G401 (cell line): ENCODE measurements around the gene SORBS1. TPM values are rescaled to one million over a fixed set of nuclear protein-coding genes. Genes with fewer than 3 reads are reported as not detected.
A peak's percentile ranks its signal among the peaks of the same experiment; 100 is the strongest.

Experiments
- DNase-seq: peaks from one replicate; pipeline ENCODE4 v3.0.0-alpha.2; 2015; ENCODE audit warnings: low spot score
- in situ Hi-C: cut with HindIII; loops from 2 replicates; pipeline ENCODE4 v1.10.0; 2016; ENCODE audit warnings: low sequenced_read_pairs, mixed read lengths
- total RNA-seq: library from RNA; depleted of rRNA; stranded (reverse); fragments of >200 nt; shearing (Covaris generic); gene quantifications from 2 replicates; pipeline ENCODE4 v1.2.3, GENCODE V29; 2014

SORBS1 gene
- total RNA-seq, 1 experiment from 2014 or later = not detected

- DNase-seq = peak; percentile 78
- in situ Hi-C loops = no loop called here
Measured at GRCh38 chr10:95408983-95409873, 151.9 kb downstream of the SORBS1 start.

GRCh38 chr10:95408148-95408960 is 152.8 kb downstream of the SORBS1 start:
- in situ Hi-C loops = no loop called here
- DNase-seq = no peak

- in situ Hi-C loops = no loop called here
Measured at GRCh38 chr10:95407546-95407945, 153.6 kb downstream of the SORBS1 start.

DNA sequence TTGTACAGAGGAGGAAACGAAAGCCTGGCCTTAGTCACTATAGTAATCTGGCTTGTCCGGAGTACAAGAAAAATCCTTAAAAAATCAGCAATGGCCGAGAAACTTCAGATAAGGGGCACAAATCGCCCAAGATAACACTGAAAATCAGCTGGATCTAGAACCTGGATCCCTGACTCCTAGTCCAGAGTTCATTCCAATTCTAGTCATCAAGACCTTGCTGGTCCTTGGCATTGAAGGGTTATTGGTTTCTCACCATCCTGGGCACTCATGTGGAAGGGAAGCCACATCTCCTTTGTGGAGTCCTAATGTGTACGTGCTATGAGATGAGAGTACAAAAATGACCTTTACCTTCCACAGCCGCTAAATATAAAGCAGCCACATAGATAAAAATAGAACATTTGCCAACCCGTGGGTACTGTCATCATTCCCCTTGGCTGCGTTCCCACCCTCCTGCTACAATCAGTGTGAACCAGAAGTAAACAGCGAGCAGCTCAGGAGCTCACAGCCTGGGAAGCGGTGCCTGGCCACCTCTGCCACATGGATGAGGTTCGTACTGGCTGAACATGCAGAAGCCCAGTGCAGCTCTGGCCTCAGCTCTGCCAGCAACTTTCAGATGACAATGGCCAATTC is 154.4 kb downstream of the SORBS1 start:
- in situ Hi-C loops = no loop called here
- peak; percentile 92 for DNase-seq

More at GRCh38 chr10:95407546-95407945, 153.6 kb downstream of the SORBS1 start:
- DNase-seq = no peak

GRCh38 chr10:95405655-95406054 is 155.5 kb downstream of the SORBS1 start:
- in situ Hi-C loops = no loop called here
- DNase-seq = no peak

GRCh38 chr10:95404864-95405263 is 156.3 kb downstream of the SORBS1 start:
- no peak for DNase-seq
- in situ Hi-C loops = no loop called here

DNA sequence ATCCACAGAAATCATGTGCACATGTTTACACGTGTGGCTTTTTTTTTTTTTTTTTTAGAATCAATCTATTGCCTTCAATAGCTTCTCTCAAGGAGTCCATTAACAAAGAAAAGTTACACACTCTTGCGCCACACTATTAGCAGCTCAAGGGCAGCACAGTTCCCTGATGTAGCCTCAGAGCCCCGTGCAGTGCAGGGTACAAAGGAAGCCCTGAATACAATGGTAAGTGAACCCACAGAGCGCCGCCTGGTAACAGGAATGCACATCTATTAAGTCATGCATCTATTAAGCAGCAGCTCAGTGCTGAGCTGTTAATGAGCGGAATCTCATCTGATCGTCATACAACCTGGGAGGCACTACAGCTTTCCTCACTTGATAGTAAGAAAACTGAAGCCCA is 156.7 kb downstream of the SORBS1 start:
- in situ Hi-C loops = no loop called here
- no peak for DNase-seq

DNA sequence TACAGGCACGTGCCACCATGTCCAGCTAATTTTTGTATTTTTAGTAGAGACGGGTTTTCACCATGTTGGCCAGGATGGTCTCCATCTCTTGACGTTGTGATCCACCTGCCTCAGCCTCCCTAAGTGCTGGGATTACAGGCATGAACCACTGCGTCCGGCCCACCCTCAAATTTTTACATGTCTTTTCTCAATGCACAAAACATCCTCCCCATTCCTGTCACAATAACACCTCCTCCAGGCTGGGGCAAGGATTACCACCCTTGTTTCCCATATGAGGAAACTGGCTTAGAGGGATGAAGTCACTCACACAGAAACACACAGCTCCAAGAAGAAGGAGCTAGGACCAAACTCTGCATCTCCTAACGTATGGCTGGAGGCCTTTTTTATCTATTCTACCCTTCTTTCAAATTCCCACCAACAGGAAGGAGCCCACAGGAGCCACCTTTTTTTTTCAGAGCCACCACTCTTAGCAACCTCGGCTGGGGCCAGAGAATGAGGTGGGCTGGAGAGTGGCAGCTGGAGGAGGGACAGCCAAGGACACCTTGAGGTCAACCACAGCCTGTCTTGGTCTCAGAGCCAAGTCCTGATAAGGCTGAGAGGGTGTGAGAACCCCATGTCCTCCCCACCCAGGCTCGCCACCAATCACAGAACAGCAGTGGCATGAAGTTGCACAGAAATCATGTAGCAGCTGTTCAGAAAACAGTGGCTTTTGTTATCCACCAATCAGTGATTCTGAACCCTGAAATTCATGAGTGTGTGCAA is 157.3 kb downstream of the SORBS1 start:
- in situ Hi-C loops = no loop called here
- DNase-seq = no peak

DNA sequence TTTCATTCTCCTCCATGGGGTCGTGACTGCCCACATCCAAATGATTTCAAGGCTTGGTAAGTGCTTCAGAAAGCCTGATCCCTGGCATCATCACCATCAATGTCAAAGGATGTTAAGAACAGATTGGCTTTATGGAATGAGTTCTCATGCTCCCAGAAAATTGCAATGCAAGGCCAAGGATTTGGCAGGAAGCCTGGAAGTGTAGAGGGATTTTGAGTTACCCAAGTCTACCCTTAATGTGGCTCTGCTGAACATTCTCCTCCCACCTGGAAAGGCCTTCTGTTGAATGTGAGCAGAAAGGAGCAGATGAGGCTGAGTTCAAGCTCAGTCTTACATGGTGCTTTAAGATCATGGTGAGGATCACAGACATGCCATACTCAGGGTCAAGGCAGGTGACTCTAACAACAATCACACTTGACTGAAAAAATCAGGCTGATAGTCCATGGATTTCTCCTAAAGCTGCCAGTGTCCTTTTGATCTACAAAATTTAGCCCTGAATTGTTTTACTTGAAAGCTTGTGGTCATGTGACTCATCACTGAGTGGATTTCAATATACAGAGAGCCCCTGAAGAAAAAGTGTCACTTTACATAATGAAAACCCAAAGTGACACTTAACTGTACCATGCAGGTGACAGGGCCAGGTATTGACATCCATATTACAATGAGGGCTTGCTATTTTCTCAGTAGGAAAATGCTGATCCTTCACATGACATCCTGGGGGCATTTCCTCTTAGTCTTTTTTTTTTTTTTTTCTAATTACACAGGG is 159.3 kb downstream of the SORBS1 start:
- in situ Hi-C loops = no loop called here
- peak; percentile 45 for DNase-seq

- no peak for DNase-seq
- in situ Hi-C loops = no loop called here
Measured at GRCh38 chr10:95400787-95401186, 160.4 kb downstream of the SORBS1 start.

DNA sequence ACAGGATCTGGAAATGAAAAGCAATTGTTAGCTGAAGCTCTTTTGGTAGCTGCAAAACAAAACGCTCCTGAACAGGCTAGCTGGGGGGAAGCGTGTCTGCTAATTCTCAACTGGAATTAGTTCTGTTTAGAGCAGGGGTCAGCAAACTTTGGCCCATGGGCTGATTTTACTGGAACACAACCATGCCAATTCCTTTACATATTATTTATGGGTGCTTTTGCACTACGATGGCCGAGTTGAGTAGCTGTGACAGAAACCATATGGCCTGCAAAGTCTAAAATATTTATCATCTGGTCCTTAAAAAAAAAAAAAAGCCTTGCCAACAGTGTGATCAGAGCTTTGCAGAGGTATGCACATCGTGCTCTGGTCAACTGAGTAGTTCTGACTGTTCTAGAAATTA is 162.0 kb downstream of the SORBS1 start:
- in situ Hi-C loops = no loop called here
- no peak for DNase-seq

- in situ Hi-C loops = no loop called here
- no peak for DNase-seq
Measured at GRCh38 chr10:95397747-95398146, 163.4 kb downstream of the SORBS1 start.

DNA sequence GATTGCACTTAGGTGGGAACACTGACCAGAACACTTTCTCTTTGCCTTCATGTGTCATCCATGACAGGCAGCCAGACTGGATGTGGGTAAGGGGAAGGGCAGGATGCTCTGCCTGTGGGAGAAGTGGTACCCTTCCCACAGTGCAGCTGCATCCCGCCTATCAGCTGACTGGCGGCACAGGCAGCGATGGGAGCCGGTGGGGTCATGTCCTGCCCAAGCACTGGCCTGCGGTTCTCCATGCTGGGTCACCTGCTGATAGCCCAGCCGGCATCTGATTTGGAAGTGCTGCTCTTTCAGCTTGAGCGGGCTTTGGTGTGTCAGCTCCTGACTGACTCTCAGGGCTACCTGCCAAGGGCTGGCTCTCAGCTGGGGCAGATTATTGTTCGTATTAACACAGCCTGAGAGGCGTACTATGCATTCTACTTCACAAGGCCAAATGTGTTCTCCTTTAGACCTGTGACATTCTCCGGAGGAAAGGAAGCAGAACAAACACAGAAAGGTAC is 165.2 kb downstream of the SORBS1 start:
- peak; percentile 94 for DNase-seq
- in situ Hi-C loops = no loop called here

GRCh38 chr10:95394161-95394880 is 166.8 kb downstream of the SORBS1 start:
- no peak for DNase-seq

GRCh38 chr10:95392681-95393164 is 168.4 kb downstream of the SORBS1 start:
- peak; percentile 57 for DNase-seq
- in situ Hi-C loops = no loop called here

More at GRCh38 chr10:95394161-95394880, 166.8 kb downstream of the SORBS1 start:
- in situ Hi-C loops = no loop called here

GRCh38 chr10:95392217-95392584 is 169.0 kb downstream of the SORBS1 start:
- DNase-seq = no peak
- in situ Hi-C loops = no loop called here

DNA sequence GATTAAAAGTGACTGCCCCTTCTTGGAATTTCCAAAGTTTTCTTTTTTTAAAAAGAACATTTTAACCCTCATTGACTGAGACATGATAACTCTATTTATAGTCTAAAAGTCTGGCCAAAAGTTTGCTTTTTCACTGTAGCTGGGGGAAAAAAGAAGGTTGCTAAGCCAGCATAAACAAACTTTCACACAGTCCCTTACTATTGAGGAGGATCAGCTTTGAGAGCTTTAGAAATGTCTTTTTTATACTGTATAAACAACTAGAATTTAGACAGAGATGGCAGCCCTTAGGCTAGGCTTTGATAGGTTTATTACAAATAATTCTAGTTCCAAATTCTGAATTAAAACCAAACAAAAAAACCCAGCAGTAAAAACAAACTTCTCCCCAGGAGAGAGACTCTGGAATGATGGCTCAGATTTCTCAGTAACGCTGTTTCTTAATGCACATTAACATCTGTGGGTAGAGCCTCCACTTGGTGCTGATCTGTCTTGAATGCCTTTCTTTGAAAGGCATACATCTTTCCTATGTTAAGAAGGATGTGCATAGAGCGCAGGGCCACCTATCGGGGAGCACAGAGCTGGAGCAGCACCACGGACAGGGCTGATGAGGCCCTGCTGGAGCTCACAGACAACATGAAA is 169.5 kb downstream of the SORBS1 start:
- in situ Hi-C loops = no loop called here
- peak; percentile 63 for DNase-seq
